Measurements from ENCODE around the gene HHIPL1.

GRCh38 chr14:99597911-99598600 lies 46.9 kb upstream of the HHIPL1 start:
- no peak for TF ChIP-seq CTCF (IDR thresholded peaks at IDR 0.05)
- TF ChIP-seq POLR2A (IDR thresholded peaks at IDR 0.05): no peak
